DOHH2 (cell line): ENCODE data around the gene HAUS3.
A peak's percentile ranks its signal among the peaks of the same experiment; 100 is the strongest.

Experiments
- H3F3A ChIP-seq: fragments of 200-600 bp; sonication (generic), shearing (Covaris generic); 2 replicates; pipeline ENCODE4 v1.6.0; 2016; ENCODE audit warnings: antibody characterized with exemption, mild to moderate bottlenecking; ENCODE audit not compliant: control insufficient read depth, insufficient read depth
- H3K27ac ChIP-seq: fragments of 200-600 bp; sonication (generic); 2 replicates; pipeline ENCODE4 v1.5.1; 2014; ENCODE audit warnings: low read depth, mild to moderate bottlenecking, low read length, moderate library complexity
- H3K27me3 ChIP-seq: fragments of 200-600 bp; sonication (generic); 2 replicates; pipeline ENCODE4 v1.6.1; 2014; ENCODE audit warnings: mild to moderate bottlenecking, low read length, mixed read lengths; ENCODE audit not compliant: control insufficient read depth
- H3K36me3 ChIP-seq: fragments of 200-600 bp; sonication (generic); 2 replicates; pipeline ENCODE4 v1.6.1; 2014; ENCODE audit warnings: mild to moderate bottlenecking, low read length, moderate library complexity, mixed read lengths; ENCODE audit not compliant: control insufficient read depth
- H3K4me1 ChIP-seq: fragments of 200-600 bp; sonication (generic); 2 replicates; pipeline ENCODE4 v1.6.1; 2014; ENCODE audit warnings: mild to moderate bottlenecking, low read length, mixed read lengths; ENCODE audit not compliant: control insufficient read depth
- H3K4me2 ChIP-seq: fragments of 200-600 bp; sonication (generic); 2 replicates; pipeline ENCODE4 v1.6.0; 2014; ENCODE audit warnings: mild to moderate bottlenecking, low read length, moderate library complexity
- H3K4me3 ChIP-seq: fragments of 200-600 bp; sonication (generic); 2 replicates; pipeline ENCODE4 v1.5.1; 2014; ENCODE audit warnings: mild to moderate bottlenecking, low read length, mixed read lengths
- H3K79me2 ChIP-seq: fragments of 200-600 bp; sonication (generic); 2 replicates; pipeline ENCODE4 v1.6.1; 2014; ENCODE audit warnings: mild to moderate bottlenecking, low read length, mixed read lengths; ENCODE audit not compliant: control insufficient read depth
- H3K9me2 ChIP-seq: fragments of 200-600 bp; sonication (generic); replicated peaks from 2 replicates; pipeline ENCODE4 v1.6.1; 2014; ENCODE audit warnings: mild to moderate bottlenecking, low read length, mixed read lengths; ENCODE audit not compliant: control insufficient read depth
- H3K9me3 ChIP-seq: fragments of 200-600 bp; sonication (generic); 2 replicates; pipeline ENCODE4 v1.6.1; 2014; ENCODE audit warnings: antibody characterized with exemption, low read length, mixed read lengths; ENCODE audit not compliant: control insufficient read depth, insufficient read depth
- H4K20me1 ChIP-seq: fragments of 200-600 bp; sonication (generic); 2 replicates; pipeline ENCODE4 v1.6.0; 2014; ENCODE audit warnings: low read depth, mild to moderate bottlenecking, antibody characterized with exemption, low read length, moderate library complexity; ENCODE audit not compliant: control insufficient read depth, insufficient read depth
- CTCF ChIP-seq: fragments of 200-600 bp; sonication (generic); IDR thresholded peaks from one replicate; pipeline ENCODE4 v1.5.1; 2014; ENCODE audit warnings: antibody characterized with exemption, mild to moderate bottlenecking, low read depth, low read length; ENCODE audit not compliant: poor library complexity, severe bottlenecking
- EZH2phosphoT487 ChIP-seq: fragments of 200-600 bp; sonication (generic); IDR thresholded peaks from 2 replicates; pipeline ENCODE4 v1.6.1; 2017; ENCODE audit warnings: borderline replicate concordance, mild to moderate bottlenecking, antibody characterized with exemption, low read length, moderate library complexity, mixed read lengths

Gene HAUS3

DNA sequence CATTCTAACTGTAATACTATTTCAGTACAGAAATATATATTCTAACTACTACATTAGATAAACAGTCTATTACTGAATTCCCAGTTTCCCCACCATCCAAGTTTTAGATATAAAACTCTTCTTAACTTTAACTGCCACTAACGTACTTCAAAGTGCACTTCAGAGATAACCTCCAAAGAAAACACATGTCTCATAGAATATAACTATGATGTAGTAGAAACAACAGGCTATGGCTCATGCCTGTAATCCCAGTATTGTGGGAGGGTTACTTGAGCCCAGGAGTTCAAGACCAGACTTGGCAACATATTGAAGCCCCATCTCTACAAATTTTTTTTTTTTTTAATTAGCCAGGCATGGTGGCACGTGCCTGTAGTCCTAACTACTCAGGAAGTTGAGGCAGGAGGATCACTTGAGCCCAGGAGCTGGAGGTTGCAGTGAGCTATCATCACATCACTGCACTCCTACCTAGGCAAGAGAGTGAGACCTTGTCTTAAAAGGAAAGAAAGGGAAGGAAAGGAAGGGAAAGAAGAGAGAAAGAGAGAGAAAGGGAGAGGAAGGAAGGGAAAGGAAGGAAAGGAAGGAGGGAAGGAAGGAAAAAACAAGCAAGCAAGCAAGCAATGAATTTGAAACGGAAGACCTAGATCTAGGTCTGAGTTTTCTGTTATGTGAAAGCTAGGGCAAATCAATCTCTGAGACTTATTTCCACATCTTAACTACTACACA lies 4.8 kb downstream of the HAUS3 start:
- no peak overlapping the region for H3K27ac ChIP-seq
- H3K4me3 ChIP-seq, result 0 out of 2 replicates have a peak overlapping the region, but pooled peaks have one; percentile 7
- TF ChIP-seq CTCF (no peak), EZH2phosphoT487 (no peak)
- H3K4me2 ChIP-seq, result peak overlapping the region; percentile 32
- H3K27me3 ChIP-seq, result no peaks in the 10 kb centered on the region
- no peaks in the 10 kb centered on the region for H3K9me2 ChIP-seq
- peaks cover 79% of the 10 kb centered on the region for H3K79me2 ChIP-seq
- peaks cover 74% of the 10 kb centered on the region for H3K36me3 ChIP-seq
- H3K9me3 ChIP-seq, result no peaks in the 10 kb centered on the region
- peaks cover 36% of the 10 kb centered on the region for H4K20me1 ChIP-seq
- H3F3A ChIP-seq, result no peaks in the 10 kb centered on the region
- H3K4me1 ChIP-seq, result peaks cover 36% of the 10 kb centered on the region

DNA sequence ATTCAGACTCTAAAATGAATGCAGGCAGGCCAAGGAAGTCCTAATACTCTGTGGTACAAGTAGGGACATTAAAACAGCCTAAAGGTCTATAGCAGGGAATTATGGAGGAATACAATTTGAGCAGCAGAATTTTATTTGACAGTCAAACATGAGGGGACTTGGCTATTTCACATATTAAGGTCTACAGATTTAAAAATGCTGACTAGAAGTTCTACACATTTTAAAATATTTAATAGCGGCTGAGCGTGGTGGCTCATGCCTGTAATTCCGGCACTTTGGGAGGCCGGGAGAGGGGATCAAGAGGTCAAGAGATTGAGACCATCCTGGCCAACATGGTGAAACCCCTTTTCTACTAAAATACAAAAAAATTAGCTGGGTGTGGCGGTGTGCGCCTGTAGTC lies 10.8 kb downstream of the HAUS3 start:
- no peak overlapping the region for H3K27ac ChIP-seq
- 0 out of 2 replicates have a peak, but pooled peaks cover 4% of the 10 kb centered on the region for H3F3A ChIP-seq
- H3K9me3 ChIP-seq, result no peaks in the 10 kb centered on the region
- no peak for TF ChIP-seq EZH2phosphoT487
- no peak for TF ChIP-seq CTCF
- H3K9me2 ChIP-seq, result no peaks in the 10 kb centered on the region
- H3K4me2 ChIP-seq, result no peak overlapping the region
- peaks cover 26% of the 10 kb centered on the region for H3K79me2 ChIP-seq
- H3K4me3 ChIP-seq, result no peak overlapping the region
- H3K27me3 ChIP-seq, result no peaks in the 10 kb centered on the region
- peaks cover 5% of the 10 kb centered on the region for H4K20me1 ChIP-seq
- H3K4me1 ChIP-seq, result no peaks in the 10 kb centered on the region
- H3K36me3 ChIP-seq, result peaks cover 58% of the 10 kb centered on the region

GRCh38 chr4:2226261-2226660 lies 15.7 kb downstream of the HAUS3 start:
- Histone ChIP-seq H3F3A (no peaks in the 10 kb centered on the region), H3K36me3 (peaks cover 26% of the 10 kb centered on the region), H3K9me3 (no peaks in the 10 kb centered on the region), H3K4me2 (no peak overlapping the region), H4K20me1 (no peaks in the 10 kb centered on the region), H3K79me2 (no peaks in the 10 kb centered on the region), H3K4me1 (no peaks in the 10 kb centered on the region), H3K27me3 (no peaks in the 10 kb centered on the region), H3K9me2 (no peaks in the 10 kb centered on the region), H3K4me3 (no peak overlapping the region), H3K27ac (no peak overlapping the region)
- TF ChIP-seq CTCF (no peak), EZH2phosphoT487 (no peak)
